Peyer's patch (tissue), 4 donors: ENCODE results near the gene BCO1. TPM values are rescaled to one million over a fixed set of nuclear protein-coding genes. Genes with fewer than 3 reads are reported as not detected.

Source experiments
- DNase-seq, 3 donors: peaks; one replicate each; pipeline ENCODE4 v3.0.0-alpha.2; 2017 to 2019
- H3K27ac ChIP-seq, 4 donors: fragments of 200-600 bp; sonication (generic); one replicate each; pipeline ENCODE4 v1.5.1; 2016 to 2019
- H3K27me3 ChIP-seq, 2 donors: fragments of 200-600 bp; sonication (generic); one replicate each; pipeline ENCODE4 v1.5.1; 2019
- H3K36me3 ChIP-seq, 3 donors: fragments of 200-600 bp; sonication (generic); one replicate each; pipeline ENCODE4 v1.5.1; 2016 to 2019
- H3K4me1 ChIP-seq, 4 donors: fragments of 200-600 bp; sonication (generic); one replicate each; pipeline ENCODE4 v1.5.1; 2016 to 2019
- H3K4me3 ChIP-seq, 4 donors: fragments of 200-600 bp; sonication (generic); 1 replicate in 3 of 4; 2 replicates in 1 of 4; pipeline ENCODE4 v1.5.1; 2016 to 2019; ENCODE audit warnings: mild to moderate bottlenecking in 1 of 4
- H3K9me3 ChIP-seq, 4 donors: fragments of 200-600 bp; sonication (generic); one replicate each; pipeline ENCODE4 v1.5.1; 2016 to 2019; ENCODE audit warnings: mild to moderate bottlenecking in 1 of 4
- POLR2A ChIP-seq, 2 donors: fragments of 450-650 bp; IDR thresholded peaks; one replicate each; pipeline ENCODE4 v1.5.1; 2017; ENCODE audit warnings: antibody characterized with exemption in 2 of 2, mild to moderate bottlenecking in 2 of 2, moderate library complexity in 2 of 2
- total RNA-seq, 4 donors: library from RNA; depleted of rRNA; stranded (reverse); fragments of >200 nt; gene quantifications; one replicate each; pipeline ENCODE4 v1.1.0, GENCODE V29; 2016
- TF ChIP-seq, protein P1 (sequence below), 6 experiments: fragments of 450-650 bp in 4 of 6; fragments of 200-600 bp in 2 of 6; sonication (generic) in 1 of 6; IDR thresholded peaks; one replicate each; pipeline ENCODE4 v1.5.1; 2017 to 2019; ENCODE audit warnings: antibody characterized with exemption in 6 of 6, mild to moderate bottlenecking in 3 of 6, moderate library complexity in 1 of 6

Gene BCO1
- total RNA-seq, 4 donors from 2014 or later, result 7.9 to 16.0 (median 12.3) TPM

DNA sequence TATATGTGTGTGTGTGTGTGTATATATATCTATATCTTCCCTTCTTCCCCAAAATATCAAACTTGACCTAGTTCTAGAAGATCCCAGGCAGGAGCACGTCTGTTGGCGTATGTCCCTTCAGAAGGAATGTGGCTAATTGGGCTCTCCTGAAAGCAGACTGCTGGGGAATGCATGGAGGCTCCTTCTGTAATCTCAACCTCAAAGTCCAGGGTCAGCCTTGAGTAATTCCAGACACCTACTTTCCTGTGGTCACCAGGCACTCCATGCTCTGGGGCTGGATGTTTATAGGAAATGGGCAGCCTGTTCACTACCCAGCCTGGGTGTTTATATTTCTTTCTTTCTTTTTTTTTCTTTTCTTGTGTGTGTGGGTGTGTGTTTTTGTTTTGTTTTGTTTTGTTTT is 13.4 kb downstream of the BCO1 start:
- no peak for DNase-seq
- Histone ChIP-seq H3K27ac (peak overlapping the region in 1 of 4 donors; percentile 27), H3K4me1 (no peaks in the 10 kb centered on the region), H3K9me3 (no peaks in the 10 kb centered on the region), H3K27me3 (no peaks in the 10 kb centered on the region), H3K36me3 (peaks cover 0 to 19% (median 0%) of the 10 kb centered on the region in 3 donors), H3K4me3 (no peak overlapping the region)
- TF ChIP-seq, protein P1, sequence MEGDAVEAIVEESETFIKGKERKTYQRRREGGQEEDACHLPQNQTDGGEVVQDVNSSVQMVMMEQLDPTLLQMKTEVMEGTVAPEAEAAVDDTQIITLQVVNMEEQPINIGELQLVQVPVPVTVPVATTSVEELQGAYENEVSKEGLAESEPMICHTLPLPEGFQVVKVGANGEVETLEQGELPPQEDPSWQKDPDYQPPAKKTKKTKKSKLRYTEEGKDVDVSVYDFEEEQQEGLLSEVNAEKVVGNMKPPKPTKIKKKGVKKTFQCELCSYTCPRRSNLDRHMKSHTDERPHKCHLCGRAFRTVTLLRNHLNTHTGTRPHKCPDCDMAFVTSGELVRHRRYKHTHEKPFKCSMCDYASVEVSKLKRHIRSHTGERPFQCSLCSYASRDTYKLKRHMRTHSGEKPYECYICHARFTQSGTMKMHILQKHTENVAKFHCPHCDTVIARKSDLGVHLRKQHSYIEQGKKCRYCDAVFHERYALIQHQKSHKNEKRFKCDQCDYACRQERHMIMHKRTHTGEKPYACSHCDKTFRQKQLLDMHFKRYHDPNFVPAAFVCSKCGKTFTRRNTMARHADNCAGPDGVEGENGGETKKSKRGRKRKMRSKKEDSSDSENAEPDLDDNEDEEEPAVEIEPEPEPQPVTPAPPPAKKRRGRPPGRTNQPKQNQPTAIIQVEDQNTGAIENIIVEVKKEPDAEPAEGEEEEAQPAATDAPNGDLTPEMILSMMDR (IDR thresholded peaks at IDR 0.05), result no peak
- no peak for TF ChIP-seq POLR2A (IDR thresholded peaks at IDR 0.05)

DNA sequence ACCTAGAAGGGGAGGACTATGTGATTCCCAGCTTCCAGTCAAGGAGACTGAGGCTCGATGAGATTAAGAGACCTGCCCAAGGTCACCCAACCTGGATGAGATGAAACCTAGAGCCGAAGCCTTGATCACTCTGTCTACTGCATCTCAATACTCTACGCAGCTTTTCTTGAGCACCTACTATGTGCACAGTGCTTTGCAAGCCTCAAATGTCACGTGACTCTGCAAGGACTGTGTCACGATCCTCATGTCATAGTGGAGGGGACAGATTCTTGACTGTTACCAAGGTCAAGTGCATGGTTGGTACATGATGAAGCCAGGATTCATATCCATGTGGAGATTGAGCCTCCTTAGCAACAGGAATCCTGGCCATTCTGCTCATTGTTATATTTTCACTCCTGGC is 14.7 kb downstream of the BCO1 start:
- peaks cover 0 to 17% (median 0%) of the 10 kb centered on the region in 3 donors for H3K36me3 ChIP-seq
- no peak for DNase-seq
- no peaks in the 10 kb centered on the region for H3K9me3 ChIP-seq
- no peaks in the 10 kb centered on the region for H3K27me3 ChIP-seq
- H3K4me1 ChIP-seq, result no peaks in the 10 kb centered on the region
- no peak overlapping the region for H3K4me3 ChIP-seq
- no peak overlapping the region for H3K27ac ChIP-seq
- no peak for TF ChIP-seq POLR2A (IDR thresholded peaks at IDR 0.05)
- TF ChIP-seq, protein P1 (IDR thresholded peaks at IDR 0.05), result no peak

DNA sequence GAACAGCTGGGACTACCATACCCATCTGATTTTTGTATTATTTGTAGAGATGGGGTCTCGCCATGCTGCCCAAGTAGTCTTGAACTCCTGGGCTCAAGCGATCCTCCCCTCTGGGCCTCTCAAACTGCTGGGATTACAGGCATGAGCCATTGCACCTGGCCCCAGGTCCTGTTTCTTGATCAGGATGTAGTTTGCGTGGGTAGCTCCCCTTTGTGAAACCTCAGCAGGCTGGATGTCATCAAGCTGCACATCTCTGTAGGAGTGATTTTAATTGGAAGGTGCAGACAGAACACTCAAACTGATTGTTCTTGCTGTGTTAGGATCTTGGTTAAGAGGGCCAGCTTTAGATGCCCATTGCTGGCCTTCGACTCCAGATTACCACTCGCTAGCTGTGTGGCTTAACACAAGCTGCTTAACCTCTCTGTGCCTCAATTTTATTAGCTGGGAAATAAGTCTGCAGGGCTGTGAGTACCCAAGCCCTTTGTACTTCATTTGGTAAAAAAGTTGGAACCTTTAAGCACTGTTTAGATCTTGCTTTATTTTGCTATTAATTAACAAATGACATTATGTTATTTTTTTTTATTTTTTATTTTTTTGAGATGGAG is 16.5 kb downstream of the BCO1 start:
- TF ChIP-seq, protein P1 (IDR thresholded peaks at IDR 0.05), result no peak
- TF ChIP-seq POLR2A (IDR thresholded peaks at IDR 0.05), result no peak
- Histone ChIP-seq H3K4me1 (no peaks in the 10 kb centered on the region), H3K4me3 (no peak overlapping the region), H3K9me3 (no peaks in the 10 kb centered on the region), H3K27ac (no peak overlapping the region), H3K27me3 (no peaks in the 10 kb centered on the region), H3K36me3 (peaks cover 0 to 5% (median 0%) of the 10 kb centered on the region in 3 donors)
- no peak for DNase-seq

DNA sequence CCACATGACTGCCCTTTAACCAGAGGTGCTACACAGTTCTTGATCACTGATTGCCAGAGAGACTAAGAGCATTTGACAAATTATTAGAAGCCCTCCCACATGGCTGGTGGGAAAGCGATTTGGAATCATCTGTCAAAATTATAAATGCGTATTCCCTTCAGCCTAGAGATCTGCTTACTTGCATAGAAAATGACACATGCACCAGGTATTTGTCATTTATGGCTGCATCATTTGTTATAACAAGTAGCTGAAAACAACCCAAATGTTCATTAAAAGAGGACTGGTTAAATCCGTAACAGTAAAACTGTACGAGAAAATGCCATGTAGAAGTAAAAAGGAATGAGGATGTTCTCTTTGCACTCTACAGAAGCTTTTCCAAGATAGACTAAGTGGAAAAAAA is 21.4 kb downstream of the BCO1 start:
- no peaks in the 10 kb centered on the region for H3K27me3 ChIP-seq
- no peaks in the 10 kb centered on the region for H3K4me1 ChIP-seq
- DNase-seq, result no peak
- TF ChIP-seq, protein P1 (IDR thresholded peaks at IDR 0.05), result no peak
- TF ChIP-seq POLR2A (IDR thresholded peaks at IDR 0.05), result no peak
- H3K4me3 ChIP-seq, result no peak overlapping the region
- H3K9me3 ChIP-seq, result no peaks in the 10 kb centered on the region
- no peaks in the 10 kb centered on the region for H3K36me3 ChIP-seq
- no peak overlapping the region for H3K27ac ChIP-seq

DNA sequence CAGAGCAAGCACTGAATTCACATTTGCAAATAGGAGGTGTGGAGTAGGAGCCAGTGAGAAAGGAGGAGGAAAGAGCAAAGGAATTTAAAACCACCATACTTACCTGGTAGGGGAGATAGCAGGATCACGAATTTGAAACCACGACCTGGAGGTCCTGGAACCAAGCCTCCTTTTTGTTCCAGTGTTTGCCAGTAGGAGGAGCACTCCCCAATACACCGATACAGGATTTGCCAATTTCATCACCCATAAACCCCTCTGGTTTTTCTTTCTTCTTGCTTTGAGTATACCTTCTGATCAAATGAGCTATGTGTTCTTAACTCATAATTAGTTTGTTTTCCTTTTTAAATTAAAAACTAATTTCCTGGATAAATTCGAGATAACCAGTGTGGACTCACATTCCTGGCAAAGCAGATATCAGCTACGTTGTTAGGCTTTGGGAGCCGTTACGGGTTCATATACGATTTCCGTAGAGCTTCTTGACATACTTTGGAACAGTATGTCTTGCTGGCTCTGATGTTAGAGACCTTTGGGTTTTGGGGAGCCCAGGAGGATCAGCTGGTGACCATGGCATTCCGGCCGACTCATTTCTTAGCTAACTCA is 22.7 kb downstream of the BCO1 start:
- Histone ChIP-seq H3K4me3 (no peak overlapping the region), H3K36me3 (no peaks in the 10 kb centered on the region), H3K27ac (no peak overlapping the region), H3K27me3 (no peaks in the 10 kb centered on the region), H3K9me3 (no peaks in the 10 kb centered on the region), H3K4me1 (peaks cover 0 to 6% (median 0%) of the 10 kb centered on the region in 4 donors)
- no peak for TF ChIP-seq POLR2A (IDR thresholded peaks at IDR 0.05)
- TF ChIP-seq, protein P1 (IDR thresholded peaks at IDR 0.05), result peak in 4 of 6 experiments; percentile 48 to 72 (median 67)
- DNase-seq, result no peak
